Neural cell (in vitro differentiated cells): ENCODE measurements around the gene ARPIN.

Experiments
- POLR2AphosphoS5 ChIP-seq: IDR thresholded peaks from 2 replicates; pipeline ENCODE4 v1.6.1; 2012
- TF ChIP-seq, protein P1 (sequence below): fragments of 450-650 bp; IDR thresholded peaks from 2 replicates; pipeline ENCODE4 v1.5.1; 2014; ENCODE audit warnings: antibody characterized with exemption, mild to moderate bottlenecking, moderate library complexity; ENCODE audit not compliant: poor library complexity, severe bottlenecking
- TF ChIP-seq, protein P2 (sequence below): IDR thresholded peaks from 2 replicates; pipeline ENCODE4 v1.6.1; 2012; ENCODE audit warnings: borderline replicate concordance

DNA sequence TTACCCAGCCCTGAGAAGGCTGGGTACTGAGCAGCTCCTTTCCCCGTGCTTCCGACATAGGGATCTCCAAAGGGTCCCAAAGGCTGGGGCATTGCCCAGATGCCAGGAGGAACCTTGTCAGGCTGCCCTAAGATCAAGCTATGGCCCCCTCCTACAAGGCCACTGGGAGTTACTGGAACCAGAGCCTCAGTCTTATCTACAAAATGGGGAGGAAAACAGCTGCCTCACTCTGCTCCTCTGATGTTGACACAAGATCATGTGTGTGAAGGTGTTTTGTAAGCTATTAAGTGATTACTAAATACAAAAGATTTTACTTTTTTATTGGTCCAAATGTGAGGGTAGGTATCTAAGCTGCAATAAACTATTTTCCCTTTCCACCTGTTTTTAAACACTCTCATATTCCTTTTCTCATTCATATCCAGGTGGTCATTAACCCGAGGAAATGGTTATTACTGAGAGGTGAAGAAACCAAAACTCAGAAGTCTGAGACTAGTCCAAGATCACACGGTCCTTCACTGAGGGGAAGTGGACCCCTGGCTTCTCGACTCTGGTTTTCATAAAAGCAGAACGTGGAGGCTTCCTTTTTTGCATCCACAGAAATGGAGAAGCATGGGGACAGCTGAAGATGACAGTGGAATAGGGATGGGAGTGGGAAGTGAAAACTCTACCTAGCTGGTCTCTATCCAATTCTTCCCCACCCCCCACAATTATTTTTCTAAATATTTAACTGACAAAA is 1.7 kb downstream of the ARPIN start:
- TF ChIP-seq, protein P1, sequence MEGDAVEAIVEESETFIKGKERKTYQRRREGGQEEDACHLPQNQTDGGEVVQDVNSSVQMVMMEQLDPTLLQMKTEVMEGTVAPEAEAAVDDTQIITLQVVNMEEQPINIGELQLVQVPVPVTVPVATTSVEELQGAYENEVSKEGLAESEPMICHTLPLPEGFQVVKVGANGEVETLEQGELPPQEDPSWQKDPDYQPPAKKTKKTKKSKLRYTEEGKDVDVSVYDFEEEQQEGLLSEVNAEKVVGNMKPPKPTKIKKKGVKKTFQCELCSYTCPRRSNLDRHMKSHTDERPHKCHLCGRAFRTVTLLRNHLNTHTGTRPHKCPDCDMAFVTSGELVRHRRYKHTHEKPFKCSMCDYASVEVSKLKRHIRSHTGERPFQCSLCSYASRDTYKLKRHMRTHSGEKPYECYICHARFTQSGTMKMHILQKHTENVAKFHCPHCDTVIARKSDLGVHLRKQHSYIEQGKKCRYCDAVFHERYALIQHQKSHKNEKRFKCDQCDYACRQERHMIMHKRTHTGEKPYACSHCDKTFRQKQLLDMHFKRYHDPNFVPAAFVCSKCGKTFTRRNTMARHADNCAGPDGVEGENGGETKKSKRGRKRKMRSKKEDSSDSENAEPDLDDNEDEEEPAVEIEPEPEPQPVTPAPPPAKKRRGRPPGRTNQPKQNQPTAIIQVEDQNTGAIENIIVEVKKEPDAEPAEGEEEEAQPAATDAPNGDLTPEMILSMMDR, result no peak
- TF ChIP-seq, protein P2, sequence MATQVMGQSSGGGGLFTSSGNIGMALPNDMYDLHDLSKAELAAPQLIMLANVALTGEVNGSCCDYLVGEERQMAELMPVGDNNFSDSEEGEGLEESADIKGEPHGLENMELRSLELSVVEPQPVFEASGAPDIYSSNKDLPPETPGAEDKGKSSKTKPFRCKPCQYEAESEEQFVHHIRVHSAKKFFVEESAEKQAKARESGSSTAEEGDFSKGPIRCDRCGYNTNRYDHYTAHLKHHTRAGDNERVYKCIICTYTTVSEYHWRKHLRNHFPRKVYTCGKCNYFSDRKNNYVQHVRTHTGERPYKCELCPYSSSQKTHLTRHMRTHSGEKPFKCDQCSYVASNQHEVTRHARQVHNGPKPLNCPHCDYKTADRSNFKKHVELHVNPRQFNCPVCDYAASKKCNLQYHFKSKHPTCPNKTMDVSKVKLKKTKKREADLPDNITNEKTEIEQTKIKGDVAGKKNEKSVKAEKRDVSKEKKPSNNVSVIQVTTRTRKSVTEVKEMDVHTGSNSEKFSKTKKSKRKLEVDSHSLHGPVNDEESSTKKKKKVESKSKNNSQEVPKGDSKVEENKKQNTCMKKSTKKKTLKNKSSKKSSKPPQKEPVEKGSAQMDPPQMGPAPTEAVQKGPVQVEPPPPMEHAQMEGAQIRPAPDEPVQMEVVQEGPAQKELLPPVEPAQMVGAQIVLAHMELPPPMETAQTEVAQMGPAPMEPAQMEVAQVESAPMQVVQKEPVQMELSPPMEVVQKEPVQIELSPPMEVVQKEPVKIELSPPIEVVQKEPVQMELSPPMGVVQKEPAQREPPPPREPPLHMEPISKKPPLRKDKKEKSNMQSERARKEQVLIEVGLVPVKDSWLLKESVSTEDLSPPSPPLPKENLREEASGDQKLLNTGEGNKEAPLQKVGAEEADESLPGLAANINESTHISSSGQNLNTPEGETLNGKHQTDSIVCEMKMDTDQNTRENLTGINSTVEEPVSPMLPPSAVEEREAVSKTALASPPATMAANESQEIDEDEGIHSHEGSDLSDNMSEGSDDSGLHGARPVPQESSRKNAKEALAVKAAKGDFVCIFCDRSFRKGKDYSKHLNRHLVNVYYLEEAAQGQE, result no peak
- TF ChIP-seq POLR2AphosphoS5, result no peak
